ENCODE results near the gene KIAA2012.

GRCh38 chr2:202072226-202072625 lies 829 bp upstream of the KIAA2012 start:
- TF ChIP-seq TAF1 (IDR thresholded peaks at IDR 0.05; ENCODE audit: borderline replicate concordance, low read depth, low read length) (no peak), POLR2AphosphoS5 (IDR thresholded peaks at IDR 0.05; ENCODE audit: low read depth, low read length) (no peak), POLR2A (IDR thresholded peaks at IDR 0.05; ENCODE audit: low read depth, low read length) (no peak)

All from GM12892 (cell line).